Measurements from ENCODE around the gene PPP6R1.
"Not testable (repeated sequence)": the region's sequence is repeated elsewhere in the genome, so short reads cannot be mapped to it uniquely, and the experiment has no call there.

PPP6R1 gene

GRCh38 chr19:55223291-55224037 is 35.4 kb downstream of the PPP6R1 start:
- no peak for DNase-seq

GRCh38 chr19:55220525-55220924 is 38.3 kb downstream of the PPP6R1 start:
- no peak for DNase-seq

GRCh38 chr19:55216461-55217198 is 42.2 kb downstream of the PPP6R1 start:
- DNase-seq: peak; percentile 67

- DNase-seq: no peak
Observed at GRCh38 chr19:55213547-55213946, 45.3 kb downstream of the PPP6R1 start.

GRCh38 chr19:55212447-55212846 is 46.4 kb downstream of the PPP6R1 start:
- DNase-seq: peak; percentile 63

- DNase-seq: no peak
Observed at GRCh38 chr19:55209693-55210472, 48.9 kb downstream of the PPP6R1 start.

- DNase-seq: no peak
Observed at GRCh38 chr19:55208880-55209692, 49.7 kb downstream of the PPP6R1 start, which contains the start of gene PTPRH. Gene PTPRH, minus strand, starts transcription at chr19:55209501. Its CDS starts 68 bp downstream, at chr19:55209433.

GRCh38 chr19:55206664-55207500 is 51.9 kb downstream of the PPP6R1 start:
- peak; percentile 50 for DNase-seq

GRCh38 chr19:55202199-55202598 is 56.6 kb downstream of the PPP6R1 start:
- DNase-seq: not testable (repeated sequence)

GRCh38 chr19:55199620-55200204 is 59.1 kb downstream of the PPP6R1 start:
- no peak for DNase-seq

GRCh38 chr19:55198651-55199050 is 60.2 kb downstream of the PPP6R1 start:
- DNase-seq: no peak

GRCh38 chr19:55197528-55197927 is 61.3 kb downstream of the PPP6R1 start:
- DNase-seq: peak; percentile 26

- no peak for DNase-seq
Observed at GRCh38 chr19:55196803-55197202, 62.0 kb downstream of the PPP6R1 start.

GRCh38 chr19:55193481-55193880 is 65.3 kb downstream of the PPP6R1 start:
- DNase-seq: no peak

GRCh38 chr19:55189403-55189835 is 69.4 kb downstream of the PPP6R1 start:
- DNase-seq: no peak

- DNase-seq: no peak
Observed at GRCh38 chr19:55188625-55189024, 70.2 kb downstream of the PPP6R1 start.

GRCh38 chr19:55186080-55186479 is 72.7 kb downstream of the PPP6R1 start:
- DNase-seq: no peak

GRCh38 chr19:55181740-55182139 is 77.1 kb downstream of the PPP6R1 start:
- DNase-seq: no peak

All from activated CD4-positive, alpha-beta T cell treated with anti-CD3 and anti-CD28 coated beads, Interleukin-2, Interleukin-6, amounts not matched to agents 100 ng/mL and 50 ng/mL, durations not matched to agents 16 hours and 8 hours (primary cell).